Measurements from ENCODE around the gene STXBP4.

GRCh38 chr17:54944796-54945195, 23.8 kb upstream of the STXBP4 start:
- TF ChIP-seq EP300 (IDR thresholded peaks at IDR 0.05) (no peak), CTCF (IDR thresholded peaks at IDR 0.05) (no peak), POLR2A (IDR thresholded peaks at IDR 0.05) (no peak), POLR2AphosphoS5 (IDR thresholded peaks at IDR 0.05) (no peak)
